Gastroesophageal sphincter (tissue), 3 donors: Measurements from ENCODE around the gene APOL3.
"Not testable (repeated sequence)": the region's sequence is repeated elsewhere in the genome, so short reads cannot be mapped to it uniquely, and the experiment has no call there.

Experiments used
- EP300 ChIP-seq: sonication (generic); formaldehyde crosslinking; IDR thresholded peaks from one replicate; pipeline ENCODE4 v1.6.1; 2017; ENCODE audit warnings: antibody characterized with exemption, mild to moderate bottlenecking
- POLR2A ChIP-seq, 2 donors: fragments of 450-650 bp; IDR thresholded peaks; one replicate each; pipeline ENCODE4 v1.6.1; 2017; ENCODE audit warnings: antibody characterized with exemption in 2 of 2, mild to moderate bottlenecking in 2 of 2, moderate library complexity in 1 of 2
- POLR2AphosphoS5 ChIP-seq: sonication (generic); formaldehyde crosslinking; IDR thresholded peaks from one replicate; pipeline ENCODE4 v1.6.1; 2017; ENCODE audit warnings: antibody characterized with exemption
- TF ChIP-seq, protein P1 (sequence below), 4 experiments: fragments of 200-600 bp in 2 of 4; fragments of 450-650 bp in 2 of 4; sonication (generic) in 1 of 4; IDR thresholded peaks; one replicate each; pipeline ENCODE4 v1.5.1; 2017 to 2019; ENCODE audit warnings: antibody characterized with exemption in 4 of 4, mild to moderate bottlenecking in 2 of 4, moderate library complexity in 2 of 4

DNA sequence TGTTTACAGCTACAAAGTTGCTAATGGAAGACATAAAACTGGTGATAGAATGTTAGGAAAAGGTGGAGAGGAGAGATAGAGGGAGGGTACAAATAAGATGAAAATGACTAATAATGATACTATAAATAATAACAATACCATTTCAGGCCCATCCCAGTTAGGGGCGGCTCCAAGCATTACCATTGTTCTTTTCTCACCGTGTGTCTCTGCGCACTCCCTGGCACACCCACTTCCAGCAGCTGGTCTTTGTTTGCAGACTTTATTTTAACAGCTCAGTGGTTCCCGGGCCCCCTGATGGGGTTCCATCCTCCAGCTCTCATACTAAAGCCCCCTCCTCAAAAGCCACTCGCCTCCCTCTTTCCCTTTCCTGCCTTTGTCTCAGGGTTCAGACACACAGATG lies 40.5 kb upstream of the APOL3 start:
- TF ChIP-seq, protein P1, sequence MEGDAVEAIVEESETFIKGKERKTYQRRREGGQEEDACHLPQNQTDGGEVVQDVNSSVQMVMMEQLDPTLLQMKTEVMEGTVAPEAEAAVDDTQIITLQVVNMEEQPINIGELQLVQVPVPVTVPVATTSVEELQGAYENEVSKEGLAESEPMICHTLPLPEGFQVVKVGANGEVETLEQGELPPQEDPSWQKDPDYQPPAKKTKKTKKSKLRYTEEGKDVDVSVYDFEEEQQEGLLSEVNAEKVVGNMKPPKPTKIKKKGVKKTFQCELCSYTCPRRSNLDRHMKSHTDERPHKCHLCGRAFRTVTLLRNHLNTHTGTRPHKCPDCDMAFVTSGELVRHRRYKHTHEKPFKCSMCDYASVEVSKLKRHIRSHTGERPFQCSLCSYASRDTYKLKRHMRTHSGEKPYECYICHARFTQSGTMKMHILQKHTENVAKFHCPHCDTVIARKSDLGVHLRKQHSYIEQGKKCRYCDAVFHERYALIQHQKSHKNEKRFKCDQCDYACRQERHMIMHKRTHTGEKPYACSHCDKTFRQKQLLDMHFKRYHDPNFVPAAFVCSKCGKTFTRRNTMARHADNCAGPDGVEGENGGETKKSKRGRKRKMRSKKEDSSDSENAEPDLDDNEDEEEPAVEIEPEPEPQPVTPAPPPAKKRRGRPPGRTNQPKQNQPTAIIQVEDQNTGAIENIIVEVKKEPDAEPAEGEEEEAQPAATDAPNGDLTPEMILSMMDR (IDR thresholded peaks at IDR 0.05) = not testable (repeated sequence)
- not testable (repeated sequence) for TF ChIP-seq POLR2A (IDR thresholded peaks at IDR 0.05); POLR2AphosphoS5; EP300
